SJSA1 (cell line): ENCODE measurements around the gene CRYL1. TPM values are rescaled to one million over a fixed set of nuclear protein-coding genes. Genes with fewer than 3 reads are reported as not detected.

Source experiments
- DNase-seq, 2 experiments: peaks; one replicate each; pipeline ENCODE4 v3.0.0-alpha.2; 2015 to 2020; ENCODE audit warnings: low spot score in 2 of 2, low read depth in 1 of 2
- H3K27ac ChIP-seq: fragments of 250-450 bp; sonication (Bioruptor Pico); 2 replicates; pipeline ENCODE4 v1.5.1; 2020; ENCODE audit warnings: mild to moderate bottlenecking, moderate library complexity
- H3K27me3 ChIP-seq: fragments of 250-450 bp; sonication (Bioruptor Pico); replicated peaks from 2 replicates; pipeline ENCODE4 v1.5.1; 2020; ENCODE audit warnings: mild to moderate bottlenecking, moderate library complexity
- H3K36me3 ChIP-seq: fragments of 250-450 bp; sonication (Bioruptor Pico); 2 replicates; pipeline ENCODE4 v1.5.1; 2020; ENCODE audit warnings: mild to moderate bottlenecking
- H3K4me1 ChIP-seq: fragments of 250-450 bp; sonication (Bioruptor Pico); replicated peaks from 2 replicates; pipeline ENCODE4 v1.6.1; 2021; ENCODE audit warnings: mild to moderate bottlenecking
- H3K4me3 ChIP-seq: fragments of 250-450 bp; sonication (Bioruptor Pico); 2 replicates; pipeline ENCODE4 v1.5.1; 2020; ENCODE audit warnings: mild to moderate bottlenecking
- H3K9me3 ChIP-seq: fragments of 250-450 bp; sonication (Bioruptor Pico); replicated peaks from 2 replicates; pipeline ENCODE4 v1.5.1; 2020; ENCODE audit warnings: mild to moderate bottlenecking
- total RNA-seq: library from RNA; depleted of rRNA; stranded (reverse); fragments of >200 nt; shearing (Covaris generic); gene quantifications from 2 replicates; pipeline ENCODE4 v1.2.3, GENCODE V29; 2014

CRYL1 gene
- total RNA-seq, 1 experiment from 2014 or later: 7.1 TPM

DNA sequence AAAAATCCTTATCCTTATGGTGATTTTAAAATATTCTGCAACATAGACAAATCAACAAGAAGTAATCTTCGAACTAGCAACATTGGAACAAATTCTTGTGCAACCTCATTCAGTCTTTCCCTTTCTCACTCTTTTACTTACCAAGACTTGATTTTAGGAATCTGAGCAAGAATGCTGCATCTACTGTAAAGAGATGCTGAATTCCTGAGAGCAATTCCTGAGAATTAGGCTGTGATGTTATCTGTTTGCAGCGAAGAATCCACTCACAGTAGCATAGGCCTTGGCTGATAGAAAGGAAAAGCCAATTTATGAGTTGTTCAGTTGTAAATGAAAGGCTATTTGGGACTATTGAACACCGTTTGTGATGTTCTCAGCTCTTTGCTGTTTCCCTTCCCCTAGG, 144.3 kb downstream of the CRYL1 start:
- no peaks in the 10 kb centered on the region for H3K27me3 ChIP-seq
- H3K4me3 ChIP-seq: no peak overlapping the region

GRCh38 chr13:20378721-20379120, 146.9 kb downstream of the CRYL1 start:
- H3K27ac ChIP-seq: no peak overlapping the region
- H3K4me1 ChIP-seq: no peaks in the 10 kb centered on the region
- H3K4me3 ChIP-seq: no peak overlapping the region
- no peak for DNase-seq
- H3K9me3 ChIP-seq: no peaks in the 10 kb centered on the region
- H3K36me3 ChIP-seq: no peaks in the 10 kb centered on the region
- H3K27me3 ChIP-seq: peaks cover 3% of the 10 kb centered on the region; the same call in 1 of the 2 replicates

More for the DNA sequence above, 144.3 kb downstream of the CRYL1 start:
- Histone ChIP-seq H3K36me3 (no peaks in the 10 kb centered on the region), H3K9me3 (no peaks in the 10 kb centered on the region), H3K27ac (no peak overlapping the region), H3K4me1 (no peaks in the 10 kb centered on the region)
- DNase-seq: no peak

DNA sequence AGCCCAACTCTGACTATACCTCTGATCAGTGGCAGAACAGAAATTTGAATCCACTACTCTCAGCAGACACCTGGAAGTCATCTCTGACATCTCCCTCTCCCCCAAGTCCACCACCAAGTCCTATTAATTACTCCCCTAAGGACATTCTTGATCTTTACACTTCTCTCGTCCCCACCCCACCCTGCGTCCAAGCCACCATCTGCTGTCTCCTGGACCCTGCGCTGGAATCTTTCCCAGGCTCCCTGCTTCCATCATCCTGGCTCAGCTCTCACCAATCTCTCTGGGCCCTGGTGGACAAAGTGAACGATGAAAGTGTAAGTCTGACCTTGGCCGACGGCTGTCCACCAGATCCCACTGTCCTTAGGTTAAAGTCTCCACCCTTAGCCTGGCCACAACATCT, 147.9 kb downstream of the CRYL1 start:
- Histone ChIP-seq H3K9me3 (no peaks in the 10 kb centered on the region), H3K27me3 (peaks cover 3% of the 10 kb centered on the region; the same call in 1 of the 2 replicates), H3K4me3 (no peak overlapping the region)

DNA sequence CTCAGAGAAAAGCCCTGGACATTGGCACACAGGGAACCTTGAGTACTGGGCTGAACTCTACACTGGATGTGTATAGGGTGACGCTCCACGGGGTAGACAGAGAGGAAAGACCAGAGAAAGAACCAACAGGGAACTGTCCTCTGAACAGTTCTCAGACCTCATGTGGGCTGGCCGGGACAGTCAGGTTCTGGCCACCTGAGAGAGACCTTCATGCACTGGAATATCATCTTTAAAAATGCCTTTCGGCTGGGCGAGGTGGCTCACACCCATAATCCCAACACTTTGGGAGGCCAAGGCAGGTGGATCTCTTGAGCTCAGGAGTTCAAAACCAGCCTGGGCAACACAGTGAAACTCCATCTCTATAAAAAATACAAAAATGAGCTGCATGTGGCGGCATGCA, 149.8 kb downstream of the CRYL1 start:
- H3K4me3 ChIP-seq: no peak overlapping the region
- H3K27ac ChIP-seq: no peak overlapping the region
- H3K27me3 ChIP-seq: peaks cover 8% of the 10 kb centered on the region; the same call in 1 of the 2 replicates
- DNase-seq: no peak
- H3K36me3 ChIP-seq: no peaks in the 10 kb centered on the region
- H3K9me3 ChIP-seq: no peaks in the 10 kb centered on the region
- no peaks in the 10 kb centered on the region for H3K4me1 ChIP-seq

More for the DNA sequence above, 147.9 kb downstream of the CRYL1 start:
- H3K4me1 ChIP-seq: no peaks in the 10 kb centered on the region
- H3K36me3 ChIP-seq: no peaks in the 10 kb centered on the region
- no peak overlapping the region for H3K27ac ChIP-seq
- no peak for DNase-seq

GRCh38 chr13:20373861-20374260, 151.8 kb downstream of the CRYL1 start:
- H3K27ac ChIP-seq: no peak overlapping the region
- H3K9me3 ChIP-seq: no peaks in the 10 kb centered on the region
- H3K36me3 ChIP-seq: no peaks in the 10 kb centered on the region
- H3K4me1 ChIP-seq: no peaks in the 10 kb centered on the region
- DNase-seq: no peak
- peaks cover 8% of the 10 kb centered on the region; the same call in 1 of the 2 replicates for H3K27me3 ChIP-seq
- no peak overlapping the region for H3K4me3 ChIP-seq

DNA sequence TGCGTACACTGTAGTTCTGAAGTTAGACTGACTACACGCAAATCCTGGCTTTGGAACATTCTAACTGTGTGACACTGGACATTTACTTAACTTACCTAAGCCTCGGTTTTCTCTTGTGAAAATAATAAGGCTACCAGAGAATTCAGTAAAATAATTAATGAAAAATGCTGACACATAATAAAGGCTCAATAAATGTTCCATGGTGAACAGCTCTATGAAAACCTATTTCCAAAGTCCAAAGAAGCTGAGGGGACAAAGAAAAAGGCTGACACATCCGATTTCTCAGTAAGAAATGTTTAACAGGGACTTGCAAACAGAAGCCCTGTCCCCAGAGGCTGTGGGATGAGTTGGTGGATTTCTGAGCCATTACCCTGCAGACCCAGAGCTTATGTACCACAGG, 153.8 kb downstream of the CRYL1 start:
- no peaks in the 10 kb centered on the region for H3K9me3 ChIP-seq
- no peak overlapping the region for H3K4me3 ChIP-seq
- H3K27ac ChIP-seq: no peak overlapping the region
- H3K36me3 ChIP-seq: no peaks in the 10 kb centered on the region
- DNase-seq: no peak
- peaks cover 8% of the 10 kb centered on the region; the same call in 1 of the 2 replicates for H3K27me3 ChIP-seq
- no peaks in the 10 kb centered on the region for H3K4me1 ChIP-seq

- H3K4me1 ChIP-seq: no peaks in the 10 kb centered on the region
These were observed 154.7 kb downstream of the CRYL1 start for GRCh38 chr13:20370815-20371421.

GRCh38 chr13:20369886-20370361, 155.7 kb downstream of the CRYL1 start:
- Histone ChIP-seq H3K9me3 (no peaks in the 10 kb centered on the region), H3K4me1 (no peaks in the 10 kb centered on the region), H3K27me3 (peaks cover 4% of the 10 kb centered on the region; the same call in 1 of the 2 replicates), H3K36me3 (no peaks in the 10 kb centered on the region), H3K27ac (no peak overlapping the region), H3K4me3 (no peak overlapping the region)
- DNase-seq: no peak

More at GRCh38 chr13:20370815-20371421, 154.7 kb downstream of the CRYL1 start:
- no peaks in the 10 kb centered on the region for H3K9me3 ChIP-seq
- no peak for DNase-seq
- no peaks in the 10 kb centered on the region for H3K36me3 ChIP-seq
- peaks cover 8% of the 10 kb centered on the region; the same call in 1 of the 2 replicates for H3K27me3 ChIP-seq
- no peak overlapping the region for H3K4me3 ChIP-seq
- no peak overlapping the region for H3K27ac ChIP-seq

- Histone ChIP-seq H3K9me3 (no peaks in the 10 kb centered on the region), H3K4me3 (no peak overlapping the region), H3K4me1 (peaks cover 11% of the 10 kb centered on the region), H3K27me3 (no peaks in the 10 kb centered on the region), H3K27ac (no peak overlapping the region), H3K36me3 (no peaks in the 10 kb centered on the region)
- DNase-seq: no peak
These were observed 159.6 kb downstream of the CRYL1 start for GRCh38 chr13:20366056-20366455.

DNA sequence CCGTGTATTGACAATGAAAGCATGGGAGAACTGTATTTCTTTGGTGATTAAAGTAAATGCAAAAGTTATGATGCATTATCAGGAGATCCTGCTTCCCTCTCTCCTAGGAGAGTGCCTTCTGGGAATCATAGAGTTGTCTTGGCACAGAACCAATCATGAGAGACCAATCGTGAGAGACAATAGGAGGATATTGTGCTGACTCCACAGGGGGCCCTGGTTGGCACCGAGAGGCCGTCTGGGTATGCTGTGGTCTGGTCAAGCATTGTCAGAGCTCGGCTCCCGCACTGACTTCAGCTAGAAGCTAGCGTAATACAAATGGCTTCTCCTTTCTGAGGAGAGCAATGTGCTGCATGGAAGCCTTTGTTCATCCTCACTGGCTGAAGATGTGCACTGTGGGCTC, 162.1 kb downstream of the CRYL1 start:
- Histone ChIP-seq H3K27ac (no peak overlapping the region), H3K4me3 (no peak overlapping the region), H3K4me1 (peaks cover 23% of the 10 kb centered on the region), H3K9me3 (no peaks in the 10 kb centered on the region), H3K36me3 (no peaks in the 10 kb centered on the region), H3K27me3 (no peaks in the 10 kb centered on the region)
- DNase-seq: peak; percentile 39 to 67

DNA sequence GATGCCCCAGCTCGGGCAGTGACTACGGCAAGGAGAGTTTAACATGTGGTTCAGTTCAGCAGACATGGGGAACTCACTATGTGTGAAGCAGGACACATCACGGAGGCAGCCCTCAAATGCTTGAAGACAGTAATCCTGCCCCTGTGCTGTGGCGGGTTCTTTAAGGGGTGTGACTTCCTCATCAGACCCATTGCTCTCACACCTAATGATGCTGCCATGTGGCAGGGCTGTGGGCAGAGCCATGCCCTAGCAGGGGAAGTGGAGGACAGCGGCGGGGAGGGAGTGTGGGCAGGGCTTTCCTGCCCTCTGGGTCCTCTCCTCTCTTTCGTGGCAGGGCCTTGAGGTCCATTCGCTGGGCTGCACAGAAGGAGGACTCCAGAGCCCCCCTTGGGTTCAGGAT, 162.5 kb downstream of the CRYL1 start:
- H3K27ac ChIP-seq: no peak overlapping the region
- no peak overlapping the region for H3K4me3 ChIP-seq
- H3K36me3 ChIP-seq: no peaks in the 10 kb centered on the region
- H3K4me1 ChIP-seq: peaks cover 23% of the 10 kb centered on the region
- DNase-seq: no peak
- H3K9me3 ChIP-seq: no peaks in the 10 kb centered on the region
- no peaks in the 10 kb centered on the region for H3K27me3 ChIP-seq

- H3K27ac ChIP-seq: no peak overlapping the region
- H3K9me3 ChIP-seq: no peaks in the 10 kb centered on the region
- H3K27me3 ChIP-seq: no peaks in the 10 kb centered on the region
- H3K36me3 ChIP-seq: no peaks in the 10 kb centered on the region
- peaks cover 23% of the 10 kb centered on the region for H3K4me1 ChIP-seq
- no peak overlapping the region for H3K4me3 ChIP-seq
- no peak for DNase-seq
These were observed 163.1 kb downstream of the CRYL1 start for GRCh38 chr13:20362484-20363041.

- DNase-seq: no peak
- H3K4me3 ChIP-seq: no peak overlapping the region
- no peaks in the 10 kb centered on the region for H3K36me3 ChIP-seq
- H3K9me3 ChIP-seq: no peaks in the 10 kb centered on the region
- H3K27ac ChIP-seq: no peak overlapping the region
- peaks cover 23% of the 10 kb centered on the region for H3K4me1 ChIP-seq
- H3K27me3 ChIP-seq: no peaks in the 10 kb centered on the region
These were observed 164.7 kb downstream of the CRYL1 start for GRCh38 chr13:20360835-20361412.

DNA sequence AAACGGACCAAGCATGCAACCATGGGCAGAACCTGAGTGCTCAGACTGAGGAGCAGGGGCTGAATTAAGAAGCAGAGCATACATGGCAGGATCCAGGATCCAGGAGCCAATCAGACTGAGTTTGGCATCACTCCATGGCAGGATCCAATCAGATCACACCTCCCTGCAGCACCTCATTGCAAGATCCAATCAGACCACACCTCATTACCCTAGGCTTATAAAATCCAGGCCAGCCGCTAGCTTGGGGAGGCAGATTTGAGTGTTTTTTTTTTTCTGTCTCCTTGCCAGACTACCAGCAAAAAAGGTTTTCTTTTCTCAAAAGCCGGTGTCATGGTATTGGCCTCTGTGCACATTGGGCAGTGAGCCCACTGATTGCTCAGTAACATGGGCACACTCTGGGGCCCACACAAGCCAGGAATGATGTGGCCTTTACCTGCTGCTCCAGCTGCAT, 165.6 kb downstream of the CRYL1 start:
- no peak overlapping the region for H3K27ac ChIP-seq

More for the DNA sequence above, 165.6 kb downstream of the CRYL1 start:
- peaks cover 23% of the 10 kb centered on the region for H3K4me1 ChIP-seq
- H3K36me3 ChIP-seq: no peaks in the 10 kb centered on the region
- H3K4me3 ChIP-seq: no peak overlapping the region
- DNase-seq: no peak
- H3K9me3 ChIP-seq: no peaks in the 10 kb centered on the region
- H3K27me3 ChIP-seq: no peaks in the 10 kb centered on the region
